ENCODE data around the gene TFDP2.
"Not testable (repeated sequence)": the region's sequence is repeated elsewhere in the genome, so short reads cannot be mapped to it uniquely, and the experiment has no call there.

Gene TFDP2

GRCh38 chr3:142104763-142105162, 44.6 kb downstream of the TFDP2 start:
- TF ChIP-seq MYC (IDR thresholded peaks at IDR 0.05; ENCODE audit: low read depth, low read length) (no peak), MAX (IDR thresholded peaks at IDR 0.05; ENCODE audit: low read depth, low read length) (no peak), POLR2A (IDR thresholded peaks at IDR 0.05; ENCODE audit: extremely low read depth, insufficient read length) (no peak)
- TF ChIP-seq, protein P1, sequence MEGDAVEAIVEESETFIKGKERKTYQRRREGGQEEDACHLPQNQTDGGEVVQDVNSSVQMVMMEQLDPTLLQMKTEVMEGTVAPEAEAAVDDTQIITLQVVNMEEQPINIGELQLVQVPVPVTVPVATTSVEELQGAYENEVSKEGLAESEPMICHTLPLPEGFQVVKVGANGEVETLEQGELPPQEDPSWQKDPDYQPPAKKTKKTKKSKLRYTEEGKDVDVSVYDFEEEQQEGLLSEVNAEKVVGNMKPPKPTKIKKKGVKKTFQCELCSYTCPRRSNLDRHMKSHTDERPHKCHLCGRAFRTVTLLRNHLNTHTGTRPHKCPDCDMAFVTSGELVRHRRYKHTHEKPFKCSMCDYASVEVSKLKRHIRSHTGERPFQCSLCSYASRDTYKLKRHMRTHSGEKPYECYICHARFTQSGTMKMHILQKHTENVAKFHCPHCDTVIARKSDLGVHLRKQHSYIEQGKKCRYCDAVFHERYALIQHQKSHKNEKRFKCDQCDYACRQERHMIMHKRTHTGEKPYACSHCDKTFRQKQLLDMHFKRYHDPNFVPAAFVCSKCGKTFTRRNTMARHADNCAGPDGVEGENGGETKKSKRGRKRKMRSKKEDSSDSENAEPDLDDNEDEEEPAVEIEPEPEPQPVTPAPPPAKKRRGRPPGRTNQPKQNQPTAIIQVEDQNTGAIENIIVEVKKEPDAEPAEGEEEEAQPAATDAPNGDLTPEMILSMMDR (IDR thresholded peaks at IDR 0.05; ENCODE audit: low read depth, low read length), result no peak
- no peak overlapping the region for H3K4me3 ChIP-seq (ENCODE audit: low read depth, low read length)
- DNase-seq (ENCODE audit: low read depth), result no peak

DNA sequence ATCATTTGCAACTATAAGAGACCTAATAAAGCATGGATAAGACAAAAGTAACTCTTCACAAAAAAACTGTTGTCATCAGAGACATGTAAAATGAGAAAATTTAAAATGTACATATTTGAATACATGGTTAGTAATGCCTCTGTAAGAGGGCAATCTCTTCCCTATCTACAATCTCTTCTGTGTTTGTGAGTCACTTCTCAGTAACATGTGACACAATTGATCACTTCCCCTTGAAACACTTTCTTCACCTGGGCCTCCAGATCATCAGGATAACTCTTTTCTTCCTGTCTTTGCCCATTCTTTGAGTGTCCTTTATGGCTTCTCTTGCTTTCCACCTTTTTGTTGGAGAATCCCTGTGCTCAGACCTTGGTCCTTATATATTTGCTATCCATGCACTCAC, 50.4 kb downstream of the TFDP2 start:
- H3K4me3 ChIP-seq (ENCODE audit: low read depth, low read length), result no peak overlapping the region
- no peak for TF ChIP-seq POLR2A (IDR thresholded peaks at IDR 0.05; ENCODE audit: extremely low read depth, insufficient read length)
- TF ChIP-seq, protein P1 (IDR thresholded peaks at IDR 0.05; ENCODE audit: low read depth, low read length), result no peak
- TF ChIP-seq MAX (IDR thresholded peaks at IDR 0.05; ENCODE audit: low read depth, low read length), result no peak; the same call in 1 of the 2 replicates
- no peak for TF ChIP-seq MYC (IDR thresholded peaks at IDR 0.05; ENCODE audit: low read depth, low read length)
- DNase-seq (ENCODE audit: low read depth), result peak; percentile 28

- no peak overlapping the region for H3K4me3 ChIP-seq (ENCODE audit: low read depth, low read length)
- TF ChIP-seq, protein P1 (IDR thresholded peaks at IDR 0.05; ENCODE audit: low read depth, low read length), result no peak
- TF ChIP-seq POLR2A (IDR thresholded peaks at IDR 0.05; ENCODE audit: extremely low read depth, insufficient read length) (no peak), MAX (IDR thresholded peaks at IDR 0.05; ENCODE audit: low read depth, low read length) (no peak), MYC (IDR thresholded peaks at IDR 0.05; ENCODE audit: low read depth, low read length) (no peak)
- no peak for DNase-seq (ENCODE audit: low read depth)
Observed at GRCh38 chr3:142097099-142097843, 52.1 kb downstream of the TFDP2 start.

GRCh38 chr3:142095841-142096240, 53.5 kb downstream of the TFDP2 start:
- no peak for TF ChIP-seq POLR2A (IDR thresholded peaks at IDR 0.05; ENCODE audit: extremely low read depth, insufficient read length)
- no peak for TF ChIP-seq MYC (IDR thresholded peaks at IDR 0.05; ENCODE audit: low read depth, low read length)
- TF ChIP-seq, protein P1 (IDR thresholded peaks at IDR 0.05; ENCODE audit: low read depth, low read length), result no peak
- TF ChIP-seq MAX (IDR thresholded peaks at IDR 0.05; ENCODE audit: low read depth, low read length), result no peak
- H3K4me3 ChIP-seq (ENCODE audit: low read depth, low read length), result no peak overlapping the region

GRCh38 chr3:142088925-142089324, 60.4 kb downstream of the TFDP2 start:
- not testable (repeated sequence) for DNase-seq (ENCODE audit: low read depth); H3K4me3 ChIP-seq (ENCODE audit: low read depth, low read length)

More at GRCh38 chr3:142095841-142096240, 53.5 kb downstream of the TFDP2 start:
- DNase-seq (ENCODE audit: low read depth), result no peak

DNA sequence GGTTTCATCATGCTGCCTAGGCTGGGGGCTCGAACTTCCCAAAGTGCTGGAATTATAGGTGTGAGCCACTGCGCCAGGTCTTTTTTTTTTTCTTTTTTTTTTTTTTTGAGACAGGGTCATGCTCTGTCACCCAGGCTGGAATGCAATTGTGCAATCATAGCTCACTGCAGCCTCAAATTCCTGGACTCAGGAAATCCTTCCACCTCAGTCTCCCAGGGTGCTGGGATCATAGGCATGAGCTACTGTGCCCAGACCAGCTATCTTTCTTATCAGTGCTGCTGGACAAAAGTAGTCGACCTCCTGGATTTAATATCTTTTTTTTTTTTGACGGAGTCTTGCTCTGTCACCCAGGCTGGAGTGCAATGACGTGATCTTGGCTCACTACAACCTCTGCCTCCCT, 60.8 kb downstream of the TFDP2 start:
- no peak for DNase-seq (ENCODE audit: low read depth)
- TF ChIP-seq, protein P1 (IDR thresholded peaks at IDR 0.05; ENCODE audit: low read depth, low read length), result no peak
- TF ChIP-seq MYC (IDR thresholded peaks at IDR 0.05; ENCODE audit: low read depth, low read length), result no peak
- TF ChIP-seq MAX (IDR thresholded peaks at IDR 0.05; ENCODE audit: low read depth, low read length), result no peak
- TF ChIP-seq POLR2A (IDR thresholded peaks at IDR 0.05; ENCODE audit: extremely low read depth, insufficient read length), result no peak
- H3K4me3 ChIP-seq (ENCODE audit: low read depth, low read length), result no peak overlapping the region

Measured in NB4 (cell line).